Lower lobe of right lung (tissue), 2 donors: Measurements from ENCODE around the gene FDPS. TPM values are rescaled to one million over a fixed set of nuclear protein-coding genes. Genes with fewer than 3 reads are reported as not detected.
"Not testable (repeated sequence)": the region's sequence is repeated elsewhere in the genome, so short reads cannot be mapped to it uniquely, and the experiment has no call there.

ENCODE experiments used
- ATAC-seq, 2 donors: fragments of 200-7000 bp; cut with Tn5 transposase; one replicate each; pipeline ENCODE4 v1.9.1; 2020 to 2022; ENCODE audit warnings: mild to moderate bottlenecking in 2 of 2, moderate library complexity in 2 of 2
- DNase-seq: peaks from one replicate; pipeline ENCODE4 v3.0.0-alpha.2; 2020
- H3K27ac ChIP-seq: fragments of 200-600 bp; one replicate; pipeline ENCODE4 v1.8.0; 2022
- H3K27me3 ChIP-seq: fragments of 200-600 bp; one replicate; pipeline ENCODE4 v1.8.0; 2022; ENCODE audit warnings: low read depth
- H3K36me3 ChIP-seq: fragments of 200-600 bp; one replicate; pipeline ENCODE4 v1.8.0; 2022; ENCODE audit warnings: mild to moderate bottlenecking
- H3K4me1 ChIP-seq: fragments of 200-600 bp; one replicate; pipeline ENCODE4 v1.8.0; 2022
- H3K4me3 ChIP-seq: fragments of 200-600 bp; one replicate; pipeline ENCODE4 v1.8.0; 2022; ENCODE audit warnings: mild to moderate bottlenecking
- H3K9me3 ChIP-seq: fragments of 200-600 bp; one replicate; pipeline ENCODE4 v1.8.0; 2022
- intact Hi-C: fragments of 100-400 bp; cut with DNase I; formaldehyde crosslinking; loops from one replicate; pipeline ENCODE4 v1.11.0; 2022
- total RNA-seq: library from RNA; stranded (reverse); fragmentation: NEBNext Ultra II Directional; extraction: Animal tissue kit (Norgen Biotek cat#: 25700); gene quantifications from one replicate; pipeline ENCODE4 v1.2.1, GENCODE V29; 2021
- TF ChIP-seq, protein P1 (sequence below): fragments of 200-600 bp; IDR thresholded peaks from one replicate; pipeline ENCODE4 v1.8.0; 2022; ENCODE audit warnings: antibody characterized with exemption, mild to moderate bottlenecking
- donor health status: DM: no; HTN: yes; CAD: no; lungs with severe emphysema.

The FDPS gene
- total RNA-seq, 1 donor from 2014 or later: 184 TPM

DNA sequence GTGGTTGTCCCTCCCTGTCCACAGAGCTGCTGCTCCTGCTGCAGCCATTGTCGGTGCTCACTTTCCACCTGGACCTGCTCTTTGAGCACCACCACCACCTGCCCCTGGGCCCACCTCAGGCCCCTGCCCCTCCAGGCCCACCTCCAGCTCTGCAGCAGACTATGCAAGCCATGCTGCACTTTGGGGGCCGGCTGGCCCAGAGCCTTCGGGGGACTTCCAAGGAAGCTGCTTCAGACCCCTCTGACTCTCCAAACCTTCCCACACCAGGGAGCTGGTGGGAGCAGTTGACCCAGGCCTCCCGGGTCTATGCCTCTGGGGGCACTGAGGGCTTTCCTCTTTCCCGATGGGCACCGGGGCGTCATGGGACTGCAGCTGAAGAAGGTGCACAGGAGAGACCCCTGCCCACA lies 18.0 kb downstream of the FDPS start:
- Histone ChIP-seq H3K9me3 (no peaks in the 10 kb centered on the region), H3K36me3 (peaks cover 51% of the 10 kb centered on the region), H3K4me3 (no peak overlapping the region), H3K4me1 (peaks cover 24% of the 10 kb centered on the region), H3K27me3 (no peaks in the 10 kb centered on the region), H3K27ac (no peak overlapping the region)
- intact Hi-C loops: no loop called here
- DNase-seq: no peak
- no peak for ATAC-seq
- TF ChIP-seq, protein P1, sequence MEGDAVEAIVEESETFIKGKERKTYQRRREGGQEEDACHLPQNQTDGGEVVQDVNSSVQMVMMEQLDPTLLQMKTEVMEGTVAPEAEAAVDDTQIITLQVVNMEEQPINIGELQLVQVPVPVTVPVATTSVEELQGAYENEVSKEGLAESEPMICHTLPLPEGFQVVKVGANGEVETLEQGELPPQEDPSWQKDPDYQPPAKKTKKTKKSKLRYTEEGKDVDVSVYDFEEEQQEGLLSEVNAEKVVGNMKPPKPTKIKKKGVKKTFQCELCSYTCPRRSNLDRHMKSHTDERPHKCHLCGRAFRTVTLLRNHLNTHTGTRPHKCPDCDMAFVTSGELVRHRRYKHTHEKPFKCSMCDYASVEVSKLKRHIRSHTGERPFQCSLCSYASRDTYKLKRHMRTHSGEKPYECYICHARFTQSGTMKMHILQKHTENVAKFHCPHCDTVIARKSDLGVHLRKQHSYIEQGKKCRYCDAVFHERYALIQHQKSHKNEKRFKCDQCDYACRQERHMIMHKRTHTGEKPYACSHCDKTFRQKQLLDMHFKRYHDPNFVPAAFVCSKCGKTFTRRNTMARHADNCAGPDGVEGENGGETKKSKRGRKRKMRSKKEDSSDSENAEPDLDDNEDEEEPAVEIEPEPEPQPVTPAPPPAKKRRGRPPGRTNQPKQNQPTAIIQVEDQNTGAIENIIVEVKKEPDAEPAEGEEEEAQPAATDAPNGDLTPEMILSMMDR: no peak

DNA sequence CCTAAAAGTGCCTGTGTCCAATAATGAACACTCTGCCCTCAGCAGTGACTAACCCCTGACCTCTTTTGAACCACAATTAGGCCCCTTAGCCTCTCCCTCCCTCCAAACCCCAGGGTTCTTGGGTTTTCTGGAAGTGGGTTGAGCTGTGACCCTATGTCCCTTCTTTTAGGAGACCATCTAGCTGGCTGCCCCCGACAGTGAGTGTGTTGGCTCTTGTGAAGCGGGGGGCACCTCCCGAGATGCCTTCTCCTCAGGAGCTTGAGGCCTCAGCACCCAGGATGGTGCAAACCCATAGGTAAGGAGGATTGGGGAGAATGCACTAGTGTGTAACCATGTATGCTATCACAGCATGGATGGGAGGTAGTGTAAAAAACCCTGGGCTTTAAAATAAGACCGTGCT lies 19.3 kb downstream of the FDPS start:
- no peak for ATAC-seq
- TF ChIP-seq, protein P1: no peak
- intact Hi-C loops: no loop called here
- no peak overlapping the region for H3K27ac ChIP-seq
- H3K4me3 ChIP-seq: no peak overlapping the region
- peaks cover 12% of the 10 kb centered on the region for H3K4me1 ChIP-seq
- DNase-seq: no peak
- H3K27me3 ChIP-seq: no peaks in the 10 kb centered on the region
- H3K36me3 ChIP-seq: peaks cover 57% of the 10 kb centered on the region
- no peaks in the 10 kb centered on the region for H3K9me3 ChIP-seq

GRCh38 chr1:155328856-155329255 lies 20.2 kb downstream of the FDPS start:
- intact Hi-C loops, DNase-seq, ATAC-seq, H3K27ac ChIP-seq, H3K9me3 ChIP-seq, H3K4me3 ChIP-seq, H3K27me3 ChIP-seq: not testable (repeated sequence)
- H3K36me3 ChIP-seq: peaks cover 65% of the 10 kb centered on the region
- peaks cover 12% of the 10 kb centered on the region for H3K4me1 ChIP-seq

GRCh38 chr1:155329980-155330598 lies 21.4 kb downstream of the FDPS start:
- no peaks in the 10 kb centered on the region for H3K27me3 ChIP-seq
- no peak overlapping the region for H3K4me3 ChIP-seq
- H3K9me3 ChIP-seq: no peaks in the 10 kb centered on the region
- intact Hi-C loops: no loop called here
- peaks cover 76% of the 10 kb centered on the region for H3K36me3 ChIP-seq
- TF ChIP-seq, protein P1: no peak
- H3K4me1 ChIP-seq: peaks cover 11% of the 10 kb centered on the region
- DNase-seq: no peak
- peak; percentile 54 to 67 for ATAC-seq
- H3K27ac ChIP-seq: no peak overlapping the region

DNA sequence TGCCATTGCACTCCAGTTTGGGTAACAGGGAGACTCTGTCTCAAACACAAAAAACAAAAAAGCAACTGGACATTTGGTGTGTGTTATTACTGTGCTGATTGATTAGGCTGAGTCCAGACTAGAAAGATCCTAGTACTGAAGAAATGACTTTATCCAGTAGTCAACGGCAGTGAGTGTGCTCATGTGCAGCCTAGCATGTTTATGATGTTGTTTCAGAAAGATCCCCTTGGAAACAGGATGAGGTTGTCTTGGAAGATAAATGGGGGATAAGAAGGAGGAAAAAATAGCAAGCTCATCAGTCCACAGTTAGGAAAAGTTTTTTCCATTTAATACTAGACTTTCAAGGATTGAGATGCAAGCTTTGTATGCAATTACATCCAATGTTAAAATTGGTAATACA lies 26.3 kb downstream of the FDPS start:
- Histone ChIP-seq H3K27ac (no peak overlapping the region), H3K36me3 (peaks cover 85% of the 10 kb centered on the region), H3K27me3 (no peaks in the 10 kb centered on the region), H3K4me3 (no peak overlapping the region), H3K4me1 (peaks cover 5% of the 10 kb centered on the region), H3K9me3 (no peaks in the 10 kb centered on the region)
- TF ChIP-seq, protein P1: no peak
- DNase-seq (no peak), ATAC-seq (no peak)
- intact Hi-C loops: no loop called here

DNA sequence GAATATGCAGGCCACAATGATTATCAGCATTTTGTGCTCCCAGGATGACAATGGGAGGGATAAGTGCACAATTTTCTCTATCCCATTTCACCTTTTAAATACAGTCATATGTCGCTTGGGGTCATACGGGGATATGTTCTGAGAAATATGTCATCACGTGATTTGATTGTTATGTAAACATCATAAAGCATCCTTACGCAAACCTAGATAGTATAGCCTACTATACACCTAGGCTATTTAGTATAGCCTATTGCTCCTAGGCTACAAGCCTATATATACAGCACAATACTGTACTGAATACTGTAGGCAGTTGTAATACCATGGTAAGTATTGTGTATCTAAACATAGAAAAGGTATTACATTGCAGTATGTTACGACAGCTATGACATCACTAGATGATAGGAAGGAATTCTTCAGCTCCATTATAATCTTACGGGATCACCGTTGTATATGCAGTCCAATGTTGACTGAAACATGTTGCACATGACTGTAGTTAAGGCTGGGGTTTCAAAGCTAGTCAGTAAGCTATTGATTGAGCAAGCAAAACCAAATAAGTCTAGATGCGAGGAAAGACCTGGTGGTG lies 30.9 kb downstream of the FDPS start:
- no peak for DNase-seq
- TF ChIP-seq, protein P1: no peak
- no peak overlapping the region for H3K27ac ChIP-seq
- H3K27me3 ChIP-seq: no peaks in the 10 kb centered on the region
- H3K36me3 ChIP-seq: peaks cover 96% of the 10 kb centered on the region
- H3K4me1 ChIP-seq: no peaks in the 10 kb centered on the region
- intact Hi-C loops: no loop called here
- H3K9me3 ChIP-seq: no peaks in the 10 kb centered on the region
- H3K4me3 ChIP-seq: no peak overlapping the region
- no peak for ATAC-seq
